ENCODE measurements around the gene GADD45B.

GADD45B gene, protein sequence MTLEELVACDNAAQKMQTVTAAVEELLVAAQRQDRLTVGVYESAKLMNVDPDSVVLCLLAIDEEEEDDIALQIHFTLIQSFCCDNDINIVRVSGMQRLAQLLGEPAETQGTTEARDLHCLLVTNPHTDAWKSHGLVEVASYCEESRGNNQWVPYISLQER

DNA sequence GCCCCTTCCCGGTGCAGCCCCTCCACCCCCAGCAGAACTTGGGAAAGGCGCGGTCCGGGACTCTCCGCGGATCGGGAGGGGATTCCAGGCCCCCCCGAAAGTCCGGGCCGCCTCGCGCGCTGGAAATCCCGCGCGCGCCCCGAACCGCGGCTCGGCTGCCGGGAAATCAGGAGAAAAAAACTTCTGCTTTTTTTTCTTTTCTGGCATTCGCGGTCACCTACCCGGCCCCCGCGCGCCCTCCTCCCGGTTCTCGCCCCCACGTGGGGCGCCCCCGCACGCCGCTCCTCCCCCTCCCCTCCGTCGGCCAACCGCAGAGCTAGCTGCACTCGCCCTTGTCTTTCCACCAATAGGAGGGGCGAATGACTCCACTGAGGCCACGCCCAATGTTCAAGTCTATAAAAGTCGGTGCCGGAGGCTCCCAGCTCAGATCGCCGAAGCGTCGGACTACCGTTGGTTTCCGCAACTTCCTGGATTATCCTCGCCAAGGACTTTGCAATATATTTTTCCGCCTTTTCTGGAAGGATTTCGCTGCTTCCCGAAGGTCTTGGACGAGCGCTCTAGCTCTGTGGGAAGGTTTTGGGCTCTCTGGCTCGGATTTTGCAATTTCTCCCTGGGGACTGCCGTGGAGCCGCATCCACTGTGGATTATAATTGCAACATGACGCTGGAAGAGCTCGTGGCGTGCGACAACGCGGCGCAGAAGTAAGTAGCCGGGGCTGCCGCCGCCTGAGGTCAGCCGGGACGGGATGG lies at the start of gene GADD45B:
Gene GADD45B, plus strand, starts transcription at position 426 of the 749 bp plus-strand sequence. Its CDS starts 232 bp downstream, at position 658.
- peaks cover 22% of the 10 kb centered on the region for H3K4me1 ChIP-seq (ENCODE audit: insufficient read depth, low read length)
- H2AFZ ChIP-seq (ENCODE audit: low read depth, low read length), result no peak within 1 kb of the TSS
- no peaks in the 10 kb centered on the region for H3K27me3 ChIP-seq (ENCODE audit: insufficient read depth, low read length)
- no peaks in the 10 kb centered on the region for H3K9me3 ChIP-seq (ENCODE audit: low read length)
- H3K36me3 ChIP-seq (ENCODE audit: insufficient read depth, low read length), result no peaks in the 10 kb centered on the region
- peak within 1 kb of the TSS; percentile 78 for H3K4me3 ChIP-seq (ENCODE audit: low read length)

GRCh38 chr19:2426611-2427428 lies 49.1 kb upstream of the GADD45B start:
- peaks cover 25% of the 10 kb centered on the region for H3K36me3 ChIP-seq (ENCODE audit: insufficient read depth, low read length)
- H3K9me3 ChIP-seq (ENCODE audit: low read length), result no peaks in the 10 kb centered on the region
- peak overlapping the region; percentile 30 for H2AFZ ChIP-seq (ENCODE audit: low read depth, low read length)
- no peaks in the 10 kb centered on the region for H3K27me3 ChIP-seq (ENCODE audit: insufficient read depth, low read length)
- peaks cover 19% of the 10 kb centered on the region for H3K4me1 ChIP-seq (ENCODE audit: insufficient read depth, low read length)
- peak overlapping the region; percentile 86 for H3K4me3 ChIP-seq (ENCODE audit: low read length)

DNA sequence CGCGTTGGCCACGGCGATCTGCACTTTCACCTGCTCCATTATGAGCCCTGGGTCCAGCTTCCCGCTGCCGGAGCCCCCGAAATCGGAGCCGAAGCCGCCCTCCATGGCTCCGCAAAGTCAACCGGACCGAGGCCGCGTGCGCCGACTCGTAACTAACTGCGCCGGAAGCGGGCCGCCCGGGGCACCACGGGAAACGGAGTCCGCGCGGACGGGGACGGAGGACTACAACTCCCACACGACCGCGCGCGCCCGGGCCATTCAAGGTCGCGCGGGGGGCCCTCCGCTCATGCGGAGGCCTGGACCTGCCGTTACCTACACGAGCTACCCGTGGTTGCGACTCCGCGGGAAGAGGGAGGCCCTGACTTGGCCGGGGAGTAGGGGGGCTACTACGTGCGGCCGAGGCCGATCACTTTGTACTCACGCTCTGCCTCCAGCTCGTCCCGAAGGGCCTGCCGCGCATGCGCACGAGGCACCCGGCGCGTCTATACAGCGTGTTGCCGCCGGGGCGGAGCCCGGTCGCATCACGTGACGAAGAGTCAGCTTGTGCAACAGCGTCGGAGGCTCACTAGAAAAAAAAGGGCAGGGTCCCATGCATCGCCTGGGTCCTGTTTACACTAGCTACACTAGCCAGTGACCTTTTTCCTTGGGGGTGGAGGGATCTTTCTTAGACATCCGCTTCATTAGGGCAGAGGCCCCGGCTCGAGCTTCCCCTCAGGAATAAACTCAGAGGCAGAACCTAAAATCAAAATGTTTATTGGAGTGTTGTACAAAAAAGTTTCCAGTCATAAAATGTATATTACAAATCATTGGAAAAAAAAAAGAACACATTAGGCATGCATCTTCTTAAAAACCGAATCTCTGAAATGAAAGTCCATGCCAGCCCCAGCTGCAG lies 48.3 kb upstream of the GADD45B start, which contains the start of gene TIMM13:
Gene TIMM13, minus strand, starts transcription at position 158 of the 892 bp plus-strand sequence. Its CDS starts 53 bp downstream, at position 105.
- Histone ChIP-seq H3K9me3 (ENCODE audit: low read length) (no peaks in the 10 kb centered on the region), H3K4me1 (ENCODE audit: insufficient read depth, low read length) (peaks cover 19% of the 10 kb centered on the region), H3K27me3 (ENCODE audit: insufficient read depth, low read length) (no peaks in the 10 kb centered on the region), H3K36me3 (ENCODE audit: insufficient read depth, low read length) (peaks cover 28% of the 10 kb centered on the region), H3K4me3 (ENCODE audit: low read length) (peak within 1 kb of the TSS; percentile 86), H2AFZ (ENCODE audit: low read depth, low read length) (peak within 1 kb of the TSS; percentile 30)

DNA sequence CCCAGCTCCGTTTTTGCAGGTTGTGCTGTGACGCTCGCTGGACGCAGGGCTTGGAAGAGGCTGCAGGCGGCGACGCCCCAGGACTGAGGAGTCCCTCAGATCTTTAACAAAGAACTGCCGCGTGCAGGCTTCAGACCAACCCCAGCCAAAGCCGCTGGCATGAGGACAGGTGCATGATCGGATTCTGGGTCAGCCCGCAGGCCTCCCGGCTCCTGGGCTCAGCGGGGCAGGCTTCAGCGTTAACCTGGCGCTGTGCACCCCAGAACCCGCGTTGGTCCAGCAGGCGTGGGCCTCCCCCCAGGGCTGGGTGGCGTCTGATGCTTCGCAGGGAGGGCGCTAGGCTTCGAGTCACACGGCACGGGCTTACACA lies 47.6 kb upstream of the GADD45B start:
- Histone ChIP-seq H2AFZ (ENCODE audit: low read depth, low read length) (no peak overlapping the region), H3K4me3 (ENCODE audit: low read length) (no peak overlapping the region), H3K9me3 (ENCODE audit: low read length) (no peaks in the 10 kb centered on the region), H3K4me1 (ENCODE audit: insufficient read depth, low read length) (peaks cover 19% of the 10 kb centered on the region), H3K27me3 (ENCODE audit: insufficient read depth, low read length) (no peaks in the 10 kb centered on the region), H3K36me3 (ENCODE audit: insufficient read depth, low read length) (peaks cover 28% of the 10 kb centered on the region)

- Histone ChIP-seq H3K9me3 (ENCODE audit: low read length) (no peaks in the 10 kb centered on the region), H3K36me3 (ENCODE audit: insufficient read depth, low read length) (peaks cover 29% of the 10 kb centered on the region), H3K27me3 (ENCODE audit: insufficient read depth, low read length) (no peaks in the 10 kb centered on the region), H3K4me1 (ENCODE audit: insufficient read depth, low read length) (peaks cover 19% of the 10 kb centered on the region), H2AFZ (ENCODE audit: low read depth, low read length) (no peak overlapping the region), H3K4me3 (ENCODE audit: low read length) (no peak overlapping the region)
Observed at GRCh38 chr19:2428756-2429711, 46.9 kb upstream of the GADD45B start.

DNA sequence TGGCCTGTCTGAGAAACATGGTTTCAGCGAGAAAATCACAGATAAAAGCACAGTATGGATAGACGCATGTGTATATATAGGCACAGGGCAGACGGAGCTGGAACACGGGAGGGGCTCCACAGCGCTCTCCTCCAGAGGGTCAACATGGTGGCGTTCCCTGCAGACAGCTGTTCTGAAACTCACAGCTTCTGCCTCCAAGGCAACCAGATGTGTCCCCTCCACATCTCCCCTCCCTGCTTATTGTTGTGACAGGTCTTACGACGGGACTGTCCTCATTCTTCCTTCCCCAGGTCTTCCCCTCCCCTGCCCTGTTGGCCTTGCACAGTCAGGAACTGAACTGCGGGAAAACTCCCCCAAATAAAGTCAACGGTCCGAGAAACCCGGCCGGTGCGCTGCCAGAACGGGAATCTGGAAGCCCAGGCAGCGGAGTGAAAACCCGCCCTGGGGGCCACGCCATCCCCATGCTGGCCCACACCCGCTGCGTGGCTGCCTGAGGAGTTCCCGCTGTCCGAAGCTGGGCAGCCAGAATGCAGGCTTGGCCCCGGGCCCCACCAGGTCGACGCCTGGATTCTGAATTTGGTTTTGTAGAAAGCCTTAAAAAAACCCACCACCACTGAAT lies 45.9 kb upstream of the GADD45B start:
- Histone ChIP-seq H3K36me3 (ENCODE audit: insufficient read depth, low read length) (peaks cover 39% of the 10 kb centered on the region), H3K4me1 (ENCODE audit: insufficient read depth, low read length) (peaks cover 19% of the 10 kb centered on the region), H3K9me3 (ENCODE audit: low read length) (no peaks in the 10 kb centered on the region), H3K4me3 (ENCODE audit: low read length) (no peak overlapping the region), H3K27me3 (ENCODE audit: insufficient read depth, low read length) (no peaks in the 10 kb centered on the region), H2AFZ (ENCODE audit: low read depth, low read length) (no peak overlapping the region)

GRCh38 chr19:2431318-2432055 lies 44.4 kb upstream of the GADD45B start:
- Histone ChIP-seq H3K9me3 (ENCODE audit: low read length) (no peaks in the 10 kb centered on the region), H3K4me3 (ENCODE audit: low read length) (no peak overlapping the region), H3K4me1 (ENCODE audit: insufficient read depth, low read length) (peaks cover 12% of the 10 kb centered on the region), H3K36me3 (ENCODE audit: insufficient read depth, low read length) (peaks cover 42% of the 10 kb centered on the region), H3K27me3 (ENCODE audit: insufficient read depth, low read length) (no peaks in the 10 kb centered on the region), H2AFZ (ENCODE audit: low read depth, low read length) (no peak overlapping the region)

DNA sequence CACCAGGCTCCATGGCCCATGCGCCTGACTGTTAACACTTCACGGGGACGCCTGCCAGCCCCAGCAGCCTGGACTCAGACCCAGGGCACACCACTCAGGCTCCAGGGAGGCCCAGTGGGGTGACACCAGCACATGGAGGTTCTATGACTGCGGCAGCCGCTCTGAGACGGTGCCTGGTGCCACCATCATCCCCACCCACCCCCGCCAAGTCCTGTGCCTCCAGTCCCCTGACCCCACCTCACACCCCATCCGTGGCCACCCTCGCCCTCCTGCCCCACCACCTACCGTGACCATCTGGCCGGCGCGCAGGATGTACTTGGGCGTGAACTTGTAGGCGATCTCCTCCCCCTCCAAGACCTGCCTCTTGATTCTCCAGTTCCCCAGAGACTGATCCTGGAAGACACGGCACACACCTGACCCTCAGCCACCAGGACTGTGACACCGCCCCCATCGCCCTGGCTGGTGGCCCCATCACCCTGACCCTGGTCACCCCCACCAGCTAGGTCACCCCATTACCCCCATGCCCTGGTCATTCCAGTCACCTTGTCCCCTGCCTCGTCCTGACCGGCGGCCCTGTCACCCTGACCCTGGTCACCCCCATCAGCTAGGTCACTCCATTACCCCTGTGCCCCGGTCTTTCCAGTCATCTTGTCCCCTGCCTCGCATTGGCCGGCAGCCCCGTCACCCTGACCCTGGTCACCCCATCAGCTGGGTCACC lies 43.6 kb upstream of the GADD45B start:
- Histone ChIP-seq H3K36me3 (ENCODE audit: insufficient read depth, low read length) (peaks cover 46% of the 10 kb centered on the region), H3K9me3 (ENCODE audit: low read length) (no peaks in the 10 kb centered on the region), H3K4me1 (ENCODE audit: insufficient read depth, low read length) (peaks cover 8% of the 10 kb centered on the region), H2AFZ (ENCODE audit: low read depth, low read length) (no peak overlapping the region), H3K27me3 (ENCODE audit: insufficient read depth, low read length) (no peaks in the 10 kb centered on the region), H3K4me3 (ENCODE audit: low read length) (no peak overlapping the region)

DNA sequence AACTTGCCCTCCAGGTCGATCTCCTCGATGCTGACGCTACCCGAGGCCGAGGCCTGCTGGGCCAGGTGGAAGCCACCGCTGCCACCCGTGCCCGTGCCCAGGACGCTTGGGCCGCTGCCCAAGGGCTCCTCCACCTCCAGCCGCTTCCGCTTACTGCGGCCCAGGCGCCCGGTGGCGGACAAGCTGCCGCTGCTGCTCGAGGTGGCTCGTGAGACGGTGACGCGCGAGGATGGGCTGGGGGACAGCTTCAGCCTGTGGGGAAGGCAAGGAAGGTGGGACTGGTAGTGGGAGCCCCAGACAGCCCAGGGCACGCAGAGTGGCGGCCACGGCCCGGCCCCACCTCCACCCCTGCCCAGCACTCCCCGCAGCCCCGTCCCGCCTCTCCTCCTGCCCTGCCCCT lies 42.1 kb upstream of the GADD45B start:
- no peaks in the 10 kb centered on the region for H3K27me3 ChIP-seq (ENCODE audit: insufficient read depth, low read length)
- H3K9me3 ChIP-seq (ENCODE audit: low read length), result no peaks in the 10 kb centered on the region
- H3K4me1 ChIP-seq (ENCODE audit: insufficient read depth, low read length), result no peaks in the 10 kb centered on the region
- no peak overlapping the region for H3K4me3 ChIP-seq (ENCODE audit: low read length)
- no peak overlapping the region for H2AFZ ChIP-seq (ENCODE audit: low read depth, low read length)
- peaks cover 60% of the 10 kb centered on the region for H3K36me3 ChIP-seq (ENCODE audit: insufficient read depth, low read length)

DNA sequence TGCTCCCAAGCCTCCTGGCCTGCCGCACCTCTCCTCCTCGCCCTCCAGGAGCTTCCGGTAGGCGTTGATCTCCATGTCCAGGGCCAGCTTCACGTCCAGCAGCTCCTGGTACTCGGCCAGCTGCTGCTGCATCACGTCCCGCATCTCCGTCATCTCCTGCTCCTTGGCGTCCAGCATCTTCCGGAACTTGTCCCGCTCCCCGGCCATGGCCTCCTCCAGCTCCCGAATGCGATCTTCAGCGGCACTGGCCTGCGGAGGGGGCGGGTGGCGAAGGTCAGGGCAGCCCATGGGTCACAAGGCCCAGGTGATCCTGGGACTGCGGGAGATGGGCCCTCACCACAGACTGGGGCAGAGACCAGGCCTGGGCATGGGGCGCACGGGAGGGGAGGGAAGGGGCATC lies 41.7 kb upstream of the GADD45B start:
- Histone ChIP-seq H3K4me3 (ENCODE audit: low read length) (no peak overlapping the region), H3K9me3 (ENCODE audit: low read length) (no peaks in the 10 kb centered on the region), H2AFZ (ENCODE audit: low read depth, low read length) (no peak overlapping the region), H3K27me3 (ENCODE audit: insufficient read depth, low read length) (no peaks in the 10 kb centered on the region), H3K36me3 (ENCODE audit: insufficient read depth, low read length) (peaks cover 62% of the 10 kb centered on the region), H3K4me1 (ENCODE audit: insufficient read depth, low read length) (no peaks in the 10 kb centered on the region)

All from neuron (in vitro differentiated cells).